ENCODE results near the gene MYH13.

Gene MYH13

DNA sequence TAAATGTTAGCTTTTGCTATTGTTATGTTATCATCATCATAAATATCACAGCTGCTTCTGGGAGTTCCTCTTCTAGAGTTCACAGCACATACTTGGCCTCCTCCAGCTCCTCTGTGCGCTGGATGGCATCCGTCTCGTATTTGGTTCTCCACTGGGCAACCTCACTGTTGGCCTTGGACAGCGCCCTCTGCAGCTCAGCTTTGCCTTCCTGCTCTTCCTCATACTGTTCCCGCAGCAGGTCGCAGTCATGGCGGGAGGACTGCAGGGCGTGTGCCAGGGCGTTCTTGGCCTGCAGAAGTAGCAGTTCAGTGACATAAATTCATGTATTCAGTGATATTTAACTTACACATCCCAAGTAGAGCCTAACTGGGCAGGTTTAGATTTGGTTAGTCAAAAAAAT, 25.5 kb upstream of the MYH13 start:
- TF ChIP-seq, protein P1, sequence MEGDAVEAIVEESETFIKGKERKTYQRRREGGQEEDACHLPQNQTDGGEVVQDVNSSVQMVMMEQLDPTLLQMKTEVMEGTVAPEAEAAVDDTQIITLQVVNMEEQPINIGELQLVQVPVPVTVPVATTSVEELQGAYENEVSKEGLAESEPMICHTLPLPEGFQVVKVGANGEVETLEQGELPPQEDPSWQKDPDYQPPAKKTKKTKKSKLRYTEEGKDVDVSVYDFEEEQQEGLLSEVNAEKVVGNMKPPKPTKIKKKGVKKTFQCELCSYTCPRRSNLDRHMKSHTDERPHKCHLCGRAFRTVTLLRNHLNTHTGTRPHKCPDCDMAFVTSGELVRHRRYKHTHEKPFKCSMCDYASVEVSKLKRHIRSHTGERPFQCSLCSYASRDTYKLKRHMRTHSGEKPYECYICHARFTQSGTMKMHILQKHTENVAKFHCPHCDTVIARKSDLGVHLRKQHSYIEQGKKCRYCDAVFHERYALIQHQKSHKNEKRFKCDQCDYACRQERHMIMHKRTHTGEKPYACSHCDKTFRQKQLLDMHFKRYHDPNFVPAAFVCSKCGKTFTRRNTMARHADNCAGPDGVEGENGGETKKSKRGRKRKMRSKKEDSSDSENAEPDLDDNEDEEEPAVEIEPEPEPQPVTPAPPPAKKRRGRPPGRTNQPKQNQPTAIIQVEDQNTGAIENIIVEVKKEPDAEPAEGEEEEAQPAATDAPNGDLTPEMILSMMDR (IDR thresholded peaks at IDR 0.05; ENCODE audit: borderline replicate concordance, insufficient read depth, low read depth, low read length): no peak
- H3K4me3 ChIP-seq (ENCODE audit: low read depth, low read length): no peak overlapping the region

DNA sequence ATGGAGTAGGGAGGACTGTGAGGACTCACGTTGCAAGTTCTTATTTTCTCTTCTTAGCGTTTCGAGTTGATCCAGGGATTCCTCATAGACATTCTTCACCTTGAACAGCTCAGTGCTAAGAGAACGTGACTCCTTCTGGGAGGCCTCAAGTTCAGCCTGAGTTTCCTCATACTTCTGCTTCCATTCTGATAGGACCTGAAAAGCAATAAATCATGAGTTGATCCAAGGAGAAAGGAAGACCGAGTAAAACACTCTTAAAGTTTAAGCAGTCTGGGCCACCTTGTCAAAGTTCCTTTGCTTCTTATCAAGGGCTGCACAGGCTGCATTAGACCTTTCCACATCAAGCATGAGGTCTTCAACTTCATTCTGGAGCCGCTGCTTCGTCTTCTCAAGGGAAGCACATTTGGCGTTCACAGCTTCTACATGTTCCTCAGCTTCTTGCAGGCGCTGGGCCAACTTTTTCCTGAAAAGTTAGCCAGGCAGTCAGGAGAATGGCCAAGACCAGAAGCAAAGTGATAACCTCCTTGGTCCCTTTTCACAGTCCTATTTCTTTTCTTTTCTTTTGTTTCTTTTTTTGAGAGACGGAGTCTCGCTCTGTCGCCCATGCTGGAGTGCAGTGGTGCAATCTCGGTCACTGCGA, 23.8 kb upstream of the MYH13 start:
- no peak overlapping the region for H3K4me3 ChIP-seq (ENCODE audit: low read depth, low read length)
- TF ChIP-seq, protein P1 (IDR thresholded peaks at IDR 0.05; ENCODE audit: borderline replicate concordance, insufficient read depth, low read depth, low read length): no peak

DNA sequence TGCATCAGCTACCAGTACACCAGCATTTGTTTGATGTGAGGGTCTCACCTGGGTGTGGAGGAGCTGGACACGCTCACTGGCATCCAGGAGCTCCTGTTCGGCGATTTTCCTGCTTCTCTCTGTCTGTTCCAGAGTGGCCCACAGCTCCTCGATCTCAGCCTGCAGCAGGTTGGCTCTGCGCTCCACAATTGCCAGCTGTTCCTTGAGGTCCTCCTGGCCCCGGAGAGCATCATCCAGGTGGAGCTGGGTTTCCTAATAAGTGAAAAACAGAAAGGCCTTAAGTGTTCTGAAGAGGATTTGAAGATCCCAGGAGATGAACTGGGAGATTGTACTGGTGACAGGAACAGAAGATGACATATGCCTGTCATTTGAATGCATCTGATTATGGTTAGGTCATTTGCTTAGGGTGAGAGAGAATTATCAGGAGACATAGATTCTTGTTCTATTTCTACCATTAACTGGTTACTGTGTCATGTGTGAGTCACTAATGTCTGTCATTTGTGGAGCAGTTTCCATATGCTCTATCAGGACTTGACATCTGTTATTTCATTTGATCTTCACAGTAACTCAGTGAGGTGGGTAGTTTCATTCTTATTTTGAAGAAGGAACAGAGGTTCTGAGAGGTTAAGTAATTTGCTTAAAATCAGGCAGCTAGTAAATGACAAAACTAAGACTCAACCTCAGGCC, 21.5 kb upstream of the MYH13 start:
- TF ChIP-seq, protein P1 (IDR thresholded peaks at IDR 0.05; ENCODE audit: borderline replicate concordance, insufficient read depth, low read depth, low read length): no peak
- H3K4me3 ChIP-seq (ENCODE audit: low read depth, low read length): no peak overlapping the region

DNA sequence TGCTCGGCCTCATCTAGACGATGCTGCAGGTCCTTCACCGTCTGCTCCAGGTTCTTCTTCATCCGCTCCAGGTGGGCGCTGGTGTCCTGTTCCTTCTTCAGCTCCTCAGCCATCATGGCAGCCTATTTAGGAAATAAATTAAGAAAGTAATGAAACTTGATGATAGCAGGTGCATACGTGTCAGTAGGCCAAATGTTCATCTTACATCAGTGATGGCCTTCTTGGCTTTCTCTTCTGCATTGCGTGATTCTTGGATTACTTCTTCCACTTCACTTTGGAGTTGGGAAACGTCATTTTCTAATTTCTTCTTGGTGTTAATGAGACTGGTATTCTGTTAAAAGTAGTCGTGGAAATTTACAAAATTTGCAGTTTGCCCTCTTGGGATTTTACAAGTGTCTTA, 20.1 kb upstream of the MYH13 start:
- no peak overlapping the region for H3K4me3 ChIP-seq (ENCODE audit: low read depth, low read length)
- TF ChIP-seq, protein P1 (IDR thresholded peaks at IDR 0.05; ENCODE audit: borderline replicate concordance, insufficient read depth, low read depth, low read length): no peak

DNA sequence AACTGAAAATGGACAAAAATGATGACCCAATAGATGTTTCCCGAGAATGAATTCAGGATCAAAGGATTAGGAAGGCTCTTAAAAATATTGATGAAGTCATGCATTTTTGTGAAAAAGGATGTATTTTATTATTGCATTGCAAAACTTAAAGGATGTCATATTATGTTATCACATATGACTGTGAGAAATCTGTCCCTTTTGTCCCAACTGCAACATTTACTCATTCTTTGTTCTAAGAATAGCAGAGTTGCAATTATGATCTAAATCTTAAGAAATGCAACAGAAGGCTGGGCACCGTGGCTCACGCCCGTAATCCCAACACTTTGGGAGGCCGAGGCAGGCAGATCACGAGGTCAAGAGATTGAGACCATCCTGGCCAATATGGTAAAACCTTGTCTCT, 13.1 kb upstream of the MYH13 start:
- TF ChIP-seq, protein P1 (IDR thresholded peaks at IDR 0.05; ENCODE audit: borderline replicate concordance, insufficient read depth, low read depth, low read length): no peak
- no peak overlapping the region for H3K4me3 ChIP-seq (ENCODE audit: low read depth, low read length)

DNA sequence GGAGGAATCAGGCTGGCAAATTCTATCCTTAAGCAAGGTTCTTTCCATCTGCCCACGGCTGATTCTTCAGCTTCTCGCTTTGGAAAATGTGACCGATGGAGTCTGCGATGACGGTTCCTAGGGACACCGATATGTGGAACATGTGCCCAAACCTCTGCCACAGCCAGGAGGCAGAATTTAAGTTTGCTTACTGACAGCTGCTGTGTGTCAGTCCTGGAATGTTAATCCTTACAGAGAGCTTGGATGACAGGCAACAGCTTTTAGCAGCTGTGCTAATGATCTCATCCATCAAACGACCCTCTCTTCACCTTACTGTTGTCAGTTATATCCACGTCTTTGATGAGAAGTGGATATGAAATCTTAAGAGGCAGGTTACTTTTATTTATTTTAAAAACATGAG, 11.4 kb upstream of the MYH13 start:
- TF ChIP-seq, protein P1 (IDR thresholded peaks at IDR 0.05; ENCODE audit: borderline replicate concordance, insufficient read depth, low read depth, low read length): no peak
- no peak overlapping the region for H3K4me3 ChIP-seq (ENCODE audit: low read depth, low read length)
